Brain pericyte (primary cell): ENCODE data around the gene ADRB1.

ENCODE experiments used
- DNase-seq: peaks from one replicate; pipeline ENCODE4 v3.0.0-alpha.2; 2012; ENCODE audit warnings: low read depth, low spot score

Gene ADRB1

GRCh38 chr10:114043532-114044246 is at the start of gene ADRB1:
TSS of gene ADRB1 (plus strand) at chr10:114043866. CDS start at chr10:114044133, 267 bp downstream.
- DNase-seq = no peak

- DNase-seq = no peak
These were observed 48.5 kb upstream of the ADRB1 start for GRCh38 chr10:113995201-113995600.

DNA sequence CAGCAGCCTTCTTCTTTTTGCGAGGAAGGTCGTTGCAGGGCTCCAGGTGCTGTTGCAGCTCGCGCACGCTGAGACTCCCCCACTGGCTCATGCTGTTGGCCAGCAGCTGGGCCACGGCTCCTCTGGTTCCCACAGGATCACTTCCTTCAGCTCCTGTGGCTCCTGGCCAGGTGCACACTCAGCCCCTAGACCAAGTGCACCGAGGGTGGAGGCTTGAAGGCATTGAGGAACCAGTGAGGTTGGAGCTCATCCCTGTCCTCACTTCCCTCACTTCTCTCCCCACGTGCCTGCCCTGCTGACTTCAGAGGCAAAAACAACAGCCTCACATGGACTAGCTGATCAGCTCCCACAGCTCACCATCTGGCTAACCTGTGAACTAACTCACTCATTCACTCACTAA is 46.2 kb upstream of the ADRB1 start:
- DNase-seq = no peak

DNA sequence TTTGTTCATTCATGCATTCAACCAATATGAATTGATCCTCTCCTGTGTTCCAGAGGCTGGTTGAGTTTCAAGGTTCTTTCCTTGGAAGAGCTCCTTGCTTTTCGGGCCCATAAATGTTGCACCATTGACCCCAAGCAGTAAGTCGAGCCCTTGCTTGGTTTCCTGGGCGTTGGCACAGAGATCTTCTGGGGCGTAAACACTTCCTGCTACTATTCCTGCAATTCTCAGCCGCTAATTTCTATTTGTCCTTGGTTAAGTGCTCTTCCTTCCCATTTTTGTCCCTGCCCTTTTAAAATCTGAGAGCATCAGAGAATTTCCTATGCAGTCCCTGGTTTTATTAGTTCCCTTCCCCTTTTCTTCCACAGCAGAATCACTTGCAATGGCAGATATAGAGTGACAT is 44.1 kb upstream of the ADRB1 start:
- no peak for DNase-seq

DNA sequence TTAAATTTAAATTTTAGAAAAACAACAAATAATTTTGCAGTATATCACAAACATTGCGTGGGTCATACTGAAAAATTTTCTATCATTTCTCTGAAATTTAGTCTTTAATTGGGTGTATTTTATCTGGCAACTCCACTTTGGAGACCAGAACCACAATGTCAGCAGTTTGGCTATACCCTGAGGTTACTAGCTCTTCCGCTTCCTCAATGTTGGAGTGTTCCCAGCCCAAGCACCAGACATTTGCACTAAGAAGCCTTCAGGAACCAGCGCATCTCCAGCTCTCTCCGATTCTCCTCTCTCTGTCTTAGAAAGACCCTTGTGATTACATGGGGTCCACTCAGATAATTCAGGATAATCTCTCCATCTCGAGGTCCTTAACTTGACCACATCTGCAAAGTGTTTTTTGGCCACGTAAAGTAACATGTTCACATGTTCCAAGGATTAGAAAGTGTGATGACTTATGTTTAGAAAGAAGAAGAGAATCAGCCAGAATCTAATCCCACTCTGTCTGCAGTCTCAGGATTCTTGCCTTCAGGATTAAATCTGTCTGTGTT is 43.1 kb upstream of the ADRB1 start:
- DNase-seq = no peak

DNA sequence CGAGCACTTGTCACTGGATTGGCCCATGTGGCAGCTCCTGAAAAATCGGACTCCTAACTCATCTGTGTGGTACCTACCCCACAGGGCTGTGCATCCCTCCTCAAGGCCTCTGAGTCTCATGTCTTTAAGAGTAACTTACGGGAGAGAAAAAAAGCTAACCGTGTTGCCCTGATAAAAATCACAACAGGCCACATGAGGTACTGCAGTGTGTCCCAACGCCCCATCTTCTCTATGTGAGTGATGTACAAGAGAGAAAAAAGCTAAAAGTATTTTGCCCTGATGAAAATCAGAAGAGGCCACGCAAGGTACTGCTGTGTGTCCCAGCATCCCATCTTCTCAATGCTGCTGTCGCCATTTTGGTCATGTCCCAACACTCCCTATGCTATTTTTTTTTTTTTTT is 41.2 kb upstream of the ADRB1 start:
- no peak for DNase-seq

GRCh38 chr10:114003161-114003941 is 40.3 kb upstream of the ADRB1 start:
- no peak for DNase-seq

- no peak for DNase-seq
These were observed 34.2 kb upstream of the ADRB1 start for GRCh38 chr10:114009281-114009996.

GRCh38 chr10:114010316-114010715 is 33.4 kb upstream of the ADRB1 start:
- no peak for DNase-seq

DNA sequence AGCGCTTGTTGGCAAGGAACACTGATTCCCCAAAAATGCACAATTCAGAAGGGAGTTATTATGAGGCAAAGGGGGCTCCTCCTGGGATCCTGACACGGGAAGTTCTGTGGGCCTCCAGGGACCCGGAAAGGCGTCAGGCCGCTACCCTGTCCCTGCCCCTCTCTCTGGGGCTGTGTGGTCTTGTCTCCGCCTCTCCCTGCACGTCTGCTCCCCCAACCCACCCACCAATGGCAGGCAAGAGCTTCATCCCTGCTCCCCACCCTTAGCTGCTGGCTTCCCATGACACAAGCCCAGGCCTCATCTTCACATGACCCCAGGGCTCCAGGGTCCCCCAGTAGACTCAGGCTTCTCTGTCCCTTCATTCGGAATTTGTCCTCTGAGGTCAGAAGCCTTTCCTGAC is 31.0 kb upstream of the ADRB1 start:
- DNase-seq = no peak

DNA sequence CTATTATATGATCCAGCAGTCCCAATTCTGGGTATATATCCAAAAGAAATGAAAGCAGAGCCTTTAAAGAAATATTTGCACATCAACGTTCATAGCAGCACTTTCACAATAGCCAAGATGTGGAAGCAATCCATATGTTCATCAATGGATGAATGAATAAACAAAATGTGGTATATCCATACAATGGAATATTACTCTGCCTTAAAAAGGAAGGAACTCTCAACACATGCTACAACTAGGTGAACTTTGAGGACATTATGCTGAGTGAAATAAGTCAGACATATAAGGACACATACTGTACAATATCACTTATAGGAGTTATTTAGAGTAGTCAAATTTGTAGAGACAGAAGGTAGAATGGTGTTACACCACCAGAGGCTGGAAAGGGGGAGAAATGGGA is 28.0 kb upstream of the ADRB1 start:
- no peak for DNase-seq

DNA sequence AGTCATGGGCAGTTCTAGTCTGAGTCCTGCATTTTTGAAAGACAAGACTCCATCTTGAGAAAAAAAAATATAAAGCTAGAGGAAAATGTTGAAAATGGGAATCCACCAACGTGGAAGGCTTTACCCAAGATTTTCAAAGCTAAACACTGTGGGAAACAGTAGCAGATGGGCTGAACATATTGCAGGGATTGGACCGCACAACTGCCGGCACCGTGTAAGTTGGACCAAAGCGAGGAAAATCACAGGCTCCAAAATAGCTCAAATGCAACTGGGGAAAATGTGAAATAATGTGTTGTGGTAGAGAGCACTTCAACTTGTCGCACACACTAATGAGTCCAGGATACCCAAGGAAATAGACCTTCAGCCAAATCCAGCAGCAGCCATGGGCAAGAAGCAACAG is 26.4 kb upstream of the ADRB1 start:
- DNase-seq = no peak

DNA sequence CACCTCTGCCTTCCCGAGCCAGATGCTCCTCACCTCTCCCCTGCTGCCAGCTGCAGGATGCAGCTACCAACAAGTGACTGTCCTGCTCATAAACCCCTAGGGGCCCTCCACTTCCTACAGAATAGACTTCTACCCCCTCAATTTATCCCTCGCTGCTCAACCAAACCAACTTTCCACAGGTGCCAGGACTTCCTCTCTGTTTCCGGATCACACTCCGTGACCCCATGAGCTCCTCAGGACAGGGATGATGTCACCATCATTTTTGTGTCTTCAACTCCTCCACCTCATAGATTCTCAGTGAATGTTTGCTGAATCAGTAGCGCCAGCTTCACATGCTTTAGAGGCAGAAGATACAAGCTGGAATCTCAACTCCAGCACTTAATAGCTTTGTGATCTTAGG is 25.8 kb upstream of the ADRB1 start:
- no peak for DNase-seq

DNA sequence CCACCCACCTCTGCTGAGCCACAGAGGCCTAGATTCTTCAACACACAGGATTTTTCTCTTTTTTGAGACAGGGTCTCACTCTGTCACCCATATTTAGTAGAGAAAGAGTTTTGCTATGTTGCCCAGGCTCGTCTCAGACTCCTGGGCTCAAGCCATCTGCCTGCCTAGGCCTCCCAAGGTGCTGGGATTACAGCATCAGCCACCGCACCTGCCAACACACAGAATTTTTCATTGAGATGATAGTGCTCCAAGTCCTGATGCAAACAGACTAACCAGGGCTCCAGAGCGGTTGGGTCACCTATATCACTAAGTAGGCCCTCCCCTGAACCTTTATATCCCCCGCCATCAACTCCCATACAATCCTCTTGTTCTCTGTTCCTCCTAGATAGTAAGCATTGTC is 24.4 kb upstream of the ADRB1 start:
- DNase-seq = no peak

DNA sequence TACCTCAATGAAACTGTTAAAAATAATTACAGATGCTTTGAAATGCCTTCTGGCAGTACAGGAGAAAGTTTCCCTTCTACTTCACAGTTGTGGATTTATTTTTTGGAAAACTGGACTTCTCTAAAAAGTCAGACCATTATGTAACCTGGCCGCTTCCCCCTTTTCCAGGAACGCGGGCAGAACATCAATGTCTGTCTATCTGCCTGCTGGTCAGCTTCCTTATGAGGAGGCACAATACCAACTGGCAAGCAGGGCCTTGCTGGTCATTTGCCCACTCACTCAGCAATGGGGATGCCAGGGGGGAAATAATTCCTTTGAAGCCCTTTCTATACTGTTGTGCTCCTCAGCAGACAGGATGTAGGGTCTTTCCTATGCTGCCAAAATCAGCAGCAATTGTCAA is 22.5 kb upstream of the ADRB1 start:
- no peak for DNase-seq

GRCh38 chr10:114021717-114022680 is 21.7 kb upstream of the ADRB1 start:
- no peak for DNase-seq

GRCh38 chr10:114022766-114023597 is 20.7 kb upstream of the ADRB1 start:
- DNase-seq = no peak

- no peak for DNase-seq
These were observed 18.6 kb upstream of the ADRB1 start for GRCh38 chr10:114024876-114025610.

GRCh38 chr10:114025611-114026130 is 18.0 kb upstream of the ADRB1 start:
- no peak for DNase-seq
